Endothelial cell of umbilical vein (primary cell): Measurements from ENCODE around the gene UBR4. TPM values are rescaled to one million over a fixed set of nuclear protein-coding genes. Genes with fewer than 3 reads are reported as not detected.

Experiments
- BruUV-seq: library from RNA; stranded (reverse); fragments of 400-500 nt; replicated peaks from 2 replicates; lab custom pipeline; 2021; lab: Mats Ljungman, UMichigan
- CTCF ChIA-PET: fragments of 300-600, 350-600 bp; sonication (Branson Sonifier 250); formaldehyde crosslinking; loops from one replicate; lab custom pipeline; 2021; ENCODE audit warnings: antibody characterized with exemption, inconsistent platforms; lab: Charles Lee
- POLR2A ChIA-PET: fragments of 300-600, 350-600 bp; sonication (Branson Sonifier 250); formaldehyde crosslinking; loops from one replicate; lab custom pipeline; 2021; ENCODE audit warnings: antibody characterized with exemption, inconsistent platforms; lab: Charles Lee
- DNase-seq: peaks from one replicate; pipeline ENCODE4 v3.0.0-alpha.2; 2011; ENCODE audit warnings: low read depth, low spot score
- FAIRE-seq: peaks from 2 replicates; lab custom pipeline; 2011; peaks lifted over from hg19 to GRCh38; lab: Jason Lieb, UNC
- H2AFZ ChIP-seq: 2 replicates; pipeline ENCODE4 v1.6.0; 2012; ENCODE audit warnings: low read depth, low read length, control low read depth, inconsistent platforms
- H3K27ac ChIP-seq: 2 replicates; pipeline ENCODE4 v1.5.1; 2011; ENCODE audit warnings: low read depth, mild to moderate bottlenecking, control low read depth, low read length, moderate library complexity; ENCODE audit not compliant: insufficient read depth
- H3K27me3 ChIP-seq, 2 experiments: 2 replicates each; pipeline versions ENCODE4 v1.6.0 to v1.6.1; 2011; ENCODE audit warnings: low read length in 2 of 2, mixed read lengths in 1 of 2; ENCODE audit not compliant: control insufficient read depth in 2 of 2, insufficient read depth in 2 of 2
- H3K36me3 ChIP-seq, 2 experiments: 2 replicates in 1 of 2; 3 replicates in 1 of 2; pipeline ENCODE4 v1.5.1; 2011; ENCODE audit warnings: low read length in 2 of 2, mild to moderate bottlenecking in 1 of 2, moderate library complexity in 1 of 2; ENCODE audit not compliant: control insufficient read depth in 2 of 2, insufficient read depth in 2 of 2; ENCODE audit errors: extremely low read depth in 1 of 2
- H3K4me1 ChIP-seq: 3 replicates; pipeline ENCODE4 v1.5.1; 2011; ENCODE audit warnings: mild to moderate bottlenecking, low read length; ENCODE audit not compliant: control insufficient read depth, insufficient read depth; ENCODE audit errors: extremely low read depth
- H3K4me2 ChIP-seq: 2 replicates; pipeline ENCODE4 v1.6.1; 2011; ENCODE audit warnings: low read length, control low read depth, mixed read lengths; ENCODE audit not compliant: insufficient read depth
- H3K4me3 ChIP-seq, 3 experiments: fragments of 200-600 bp in 1 of 3; sonication (generic), shearing (Covaris generic) in 1 of 3; replicated peaks in 1 of 3; 2 replicates each; pipeline ENCODE4 v1.5.1; 2011 to 2016; ENCODE audit warnings: control low read depth in 3 of 3, low read length in 3 of 3, mild to moderate bottlenecking in 2 of 3, inconsistent platforms in 1 of 3, low read depth in 1 of 3, moderate library complexity in 1 of 3; ENCODE audit not compliant: insufficient read depth in 1 of 3
- H3K79me2 ChIP-seq: 2 replicates; pipeline ENCODE4 v1.6.0; 2012; ENCODE audit warnings: low read length, inconsistent platforms; ENCODE audit not compliant: control insufficient read depth, insufficient read depth
- H3K9ac ChIP-seq: replicated peaks from 2 replicates; pipeline ENCODE3; 2011; ENCODE audit warnings: low read length, control low read depth; ENCODE audit not compliant: insufficient read depth; ENCODE audit errors: extremely low read depth
- H3K9me1 ChIP-seq: replicated peaks from 3 replicates; pipeline ENCODE4 v1.6.0; 2011; ENCODE audit warnings: mild to moderate bottlenecking, low read length; ENCODE audit not compliant: control insufficient read depth, insufficient read depth; ENCODE audit errors: extremely low read depth
- H3K9me3 ChIP-seq: replicated peaks from 2 replicates; pipeline ENCODE4 v1.5.1; 2012; ENCODE audit warnings: low read length, inconsistent platforms; ENCODE audit not compliant: control insufficient read depth, insufficient read depth
- H4K20me1 ChIP-seq: replicated peaks from 2 replicates; pipeline ENCODE3; 2011; ENCODE audit warnings: mild to moderate bottlenecking, low read length; ENCODE audit not compliant: control insufficient read depth, insufficient read depth; ENCODE audit errors: extremely low read depth
- CTCF ChIP-seq, 2 donors: IDR thresholded peaks; 1 replicate in 1 of 2; 2 replicates in 1 of 2; pipeline ENCODE4 v1.5.1; 2011; ENCODE audit warnings: low read length in 2 of 2, mild to moderate bottlenecking in 2 of 2, moderate library complexity in 2 of 2, control low read depth in 1 of 2, inconsistent platforms in 1 of 2, low read depth in 1 of 2; ENCODE audit not compliant: insufficient read depth in 1 of 2; ENCODE audit errors: extremely low read depth in 1 of 2
- EZH2 ChIP-seq: IDR thresholded peaks from 2 replicates; pipeline ENCODE4 v1.6.1; 2012; ENCODE audit warnings: borderline replicate concordance, low read depth, mild to moderate bottlenecking, moderate library complexity, low read length, inconsistent platforms; ENCODE audit not compliant: severe bottlenecking
- FOS ChIP-seq: IDR thresholded peaks from 2 replicates; pipeline ENCODE4 v1.6.1; 2011; ENCODE audit warnings: mild to moderate bottlenecking, low read length, moderate library complexity, borderline replicate concordance; ENCODE audit not compliant: insufficient read depth
- GATA2 ChIP-seq: IDR thresholded peaks from 2 replicates; pipeline ENCODE4 v1.7.0; 2011; ENCODE audit warnings: low read depth, mild to moderate bottlenecking, moderate library complexity, mixed read lengths, low read length; ENCODE audit not compliant: insufficient read length, insufficient read depth
- JUN ChIP-seq: IDR thresholded peaks from 2 replicates; pipeline ENCODE4 v1.6.1; 2011; ENCODE audit warnings: borderline replicate concordance, low read depth; ENCODE audit not compliant: insufficient read length, insufficient read depth
- MAX ChIP-seq: IDR thresholded peaks from 2 replicates; pipeline ENCODE4 v1.6.1; 2011; ENCODE audit not compliant: insufficient read depth, insufficient read length
- MYC ChIP-seq: IDR thresholded peaks from one replicate; pipeline ENCODE4 v1.6.1; 2011; ENCODE audit warnings: mild to moderate bottlenecking, low read depth, low read length
- POLR2A ChIP-seq: IDR thresholded peaks from 2 replicates; pipeline ENCODE4 v1.6.1; 2012; ENCODE audit warnings: low read depth, mild to moderate bottlenecking, control low read depth, low read length
- POLR2AphosphoS5 ChIP-seq: IDR thresholded peaks from 2 replicates; pipeline ENCODE4 v1.6.1; 2012; ENCODE audit warnings: low read depth, mild to moderate bottlenecking, control low read depth, low read length, moderate library complexity; ENCODE audit not compliant: insufficient read depth
- dilution Hi-C: fragments of 300-500 bp; cut with MboI; formaldehyde crosslinking; loops from one replicate; pipeline ENCODE4 v1.15.0; 2019; ENCODE audit warnings: low sequenced_read_pairs; ENCODE audit not compliant: extremely low pct_ligation_motif_present
- intact Hi-C: fragments of 100-400 bp; cut with micrococcal nuclease; formaldehyde crosslinking; loops from one replicate; pipeline ENCODE4 v1.10.0; 2022
- polyA plus RNA-seq, 4 experiments: library from polyadenylated mRNA; depleted of rRNA in 3 of 4; stranded (reverse) in 3 of 4; unstranded in 1 of 4; fragments of >200 nt; gene quantifications; 2 replicates each; pipeline versions ENCODE4 v1.2.1 to v1.2.3, GENCODE V29; 2011 to 2012; ENCODE audit warnings: missing spikeins in 1 of 4
- total RNA-seq: library from RNA; stranded (reverse); gene quantifications from 2 replicates; pipeline ENCODE4 v1.2.3, GENCODE V29; 2021

The UBR4 gene
- total and polyA plus RNA-seq, 2 donors (not counting 3 experiments of a cell fraction or from before 2014, with no cell fraction given): 125 to 150 TPM

GRCh38 chr1:19043579-19044443 is 166.3 kb downstream of the UBR4 start:
- H4K20me1 ChIP-seq: no peaks in the 10 kb centered on the region
- ChIA-PET POLR2A (no interaction called here), CTCF (interaction anchor here (1.7 kb wide), 1 partner anchor 130 kb away, joined by 6 read pairs; no protein-coding TSS in a partner anchor)
- no peaks in the 10 kb centered on the region for H3K9me1 ChIP-seq
- TF ChIP-seq GATA2 (no peak), CTCF (IDR thresholded peaks at IDR 0.05; ENCODE audit: extremely low read depth in 1 of 2, insufficient read depth in 1 of 2, low read depth in 1 of 2, low read length in 2 of 2) (no peak), FOS (no peak), POLR2AphosphoS5 (no peak), MYC (no peak), JUN (no peak), MAX (no peak), POLR2A (no peak), EZH2 (no peak)
- no peaks in the 10 kb centered on the region for H3K79me2 ChIP-seq
- H2AFZ ChIP-seq: no peak overlapping the region
- FAIRE-seq (no peak), DNase-seq (no peak)
- dilution Hi-C loops: no loop called here
- no peak overlapping the region for H3K4me2 ChIP-seq
- BruUV-seq: no TSS peak
- no peak overlapping the region for H3K27ac ChIP-seq
- no peaks in the 10 kb centered on the region for H3K36me3 ChIP-seq
- no peak overlapping the region for H3K4me3 ChIP-seq
- no peaks in the 10 kb centered on the region for H3K4me1 ChIP-seq
- H3K9ac ChIP-seq: no peak overlapping the region
- H3K27me3 ChIP-seq: peaks cover 0 to 4% of the 10 kb centered on the region in 2 experiments
- H3K9me3 ChIP-seq: no peaks in the 10 kb centered on the region
- intact Hi-C loops: no loop called here
